ENCODE results near the gene SH3GL1. TPM values are rescaled to one million over a fixed set of nuclear protein-coding genes. Genes with fewer than 3 reads are reported as not detected.

Gene SH3GL1
- total and polyA plus RNA-seq, 9 of the 15 experiments (the other 6 are each of a cell fraction or from before 2014, with no cell fraction given) = 1.7 to 75.3 (median 25.7) TPM

GRCh38 chr19:4375164-4376027 lies 25.0 kb downstream of the SH3GL1 start (continued):
- 0 out of 2 replicates have a peak, but pooled peaks have one; percentile 16 for TF ChIP-seq TCF15 (CRISPR knock-in tag; IDR thresholded peaks at IDR 0.05)
- TF ChIP-seq ZNF655 (CRISPR knock-in tag; IDR thresholded peaks at IDR 0.05) = no peak
- TF ChIP-seq NR1H2 (CRISPR knock-in tag; IDR thresholded peaks at IDR 0.05) = no peak
- peak in 1 of 2 experiments; percentile 64; a peak in 2 of 4 replicates for TF ChIP-seq HDAC1 (IDR thresholded peaks at IDR 0.05)
- peak; percentile 94 for TF ChIP-seq CEBPG (CRISPR knock-in tag; IDR thresholded peaks at IDR 0.05)
- peak; percentile 77 to 84 for TF ChIP-seq CEBPG (tag; conservative IDR thresholded peaks at IDR 0.05 in 1 of 2, IDR thresholded peaks at IDR 0.05 in 1 of 2)
- no peak for TF ChIP-seq GTF2F1 (IDR thresholded peaks at IDR 0.05; ENCODE audit: low read depth, low read length)
- TF ChIP-seq ZNF232 (CRISPR knock-in tag; IDR thresholded peaks at IDR 0.05) = no peak
- no peak for TF ChIP-seq BMI1 (IDR thresholded peaks at IDR 0.05; ENCODE audit: low read length)
- TF ChIP-seq TEAD2 (tag; IDR thresholded peaks at IDR 0.05) = no peak
- no peak for TF ChIP-seq SAFB2 (IDR thresholded peaks at IDR 0.05; ENCODE audit: borderline replicate concordance, low read depth, low read length, severe bottlenecking)
- TF ChIP-seq RBM22 (IDR thresholded peaks at IDR 0.05; ENCODE audit: low read depth, low read length, poor library complexity, severe bottlenecking) = no peak
- TF ChIP-seq ZMIZ1 (IDR thresholded peaks at IDR 0.05; ENCODE audit: low read depth in 2 of 2, low read length in 2 of 2) = peak in 1 of 2 experiments; percentile 87; a peak in 2 of 4 replicates
- peak; percentile 85 for TF ChIP-seq MTA2 (IDR thresholded peaks at IDR 0.05; ENCODE audit: low read depth)
- TF ChIP-seq ELF4 (CRISPR knock-in tag; IDR thresholded peaks at IDR 0.05) = no peak
- peak; percentile 3; the same call in 1 of the 2 replicates for TF ChIP-seq RREB1 (CRISPR knock-in tag; IDR thresholded peaks at IDR 0.05)

All from K562 (cell line).